ENCODE measurements around the gene ULK3. TPM values are rescaled to one million over a fixed set of nuclear protein-coding genes. Genes with fewer than 3 reads are reported as not detected.

ULK3 gene
- total and polyA plus RNA-seq, 10 of the 15 experiments (the other 5 are each of a cell fraction or from before 2014, with no cell fraction given): 0.64 to 38.8 (median 27.1) TPM

DNA sequence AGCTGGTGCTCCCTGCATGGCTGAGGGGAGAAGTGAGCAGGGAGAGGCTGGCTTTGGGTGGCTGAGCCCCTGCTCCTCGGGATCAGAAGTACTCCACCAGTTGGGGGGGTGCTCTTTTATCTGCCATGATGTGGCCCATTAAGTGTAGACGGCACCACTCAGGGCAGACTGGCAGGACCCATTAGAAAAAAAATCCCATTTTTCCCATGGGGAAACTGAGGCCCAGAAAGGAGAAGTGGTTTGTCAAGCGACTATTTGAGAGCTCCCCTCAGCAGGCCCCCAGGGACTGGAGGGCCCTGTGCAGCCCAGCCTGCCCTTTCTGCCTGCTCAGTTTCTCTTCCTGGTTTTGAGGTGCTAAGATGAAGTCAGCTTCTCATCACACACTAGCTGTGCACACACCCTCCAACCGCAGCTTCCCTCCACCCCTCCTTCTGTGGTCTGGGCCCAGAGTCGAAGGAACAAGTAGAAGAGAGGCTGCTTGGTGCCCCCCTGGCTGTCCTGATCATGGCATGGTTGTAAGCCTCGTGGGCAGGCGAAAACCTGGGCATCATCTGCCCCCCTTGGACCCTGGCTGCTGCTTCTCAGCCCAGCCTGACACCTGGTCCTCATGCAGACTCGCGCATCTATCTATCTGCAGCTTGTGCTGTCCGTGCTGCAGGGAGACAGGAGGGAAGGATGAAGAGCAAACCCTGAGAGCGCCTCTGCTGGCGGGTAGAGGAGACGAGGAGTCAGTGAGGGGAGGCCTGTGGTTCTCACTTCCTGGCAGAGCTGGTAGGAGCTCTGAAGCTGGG is 55.5 kb downstream of the ULK3 start (continued):
- TF ChIP-seq PAX5 (IDR thresholded peaks at IDR 0.05; ENCODE audit: borderline replicate concordance, low read depth, low read length): peak; percentile 76
- TF ChIP-seq RCOR1 (conservative IDR thresholded peaks at IDR 0.05; ENCODE audit: low read depth, low read length): no peak
- TF ChIP-seq, protein P1, sequence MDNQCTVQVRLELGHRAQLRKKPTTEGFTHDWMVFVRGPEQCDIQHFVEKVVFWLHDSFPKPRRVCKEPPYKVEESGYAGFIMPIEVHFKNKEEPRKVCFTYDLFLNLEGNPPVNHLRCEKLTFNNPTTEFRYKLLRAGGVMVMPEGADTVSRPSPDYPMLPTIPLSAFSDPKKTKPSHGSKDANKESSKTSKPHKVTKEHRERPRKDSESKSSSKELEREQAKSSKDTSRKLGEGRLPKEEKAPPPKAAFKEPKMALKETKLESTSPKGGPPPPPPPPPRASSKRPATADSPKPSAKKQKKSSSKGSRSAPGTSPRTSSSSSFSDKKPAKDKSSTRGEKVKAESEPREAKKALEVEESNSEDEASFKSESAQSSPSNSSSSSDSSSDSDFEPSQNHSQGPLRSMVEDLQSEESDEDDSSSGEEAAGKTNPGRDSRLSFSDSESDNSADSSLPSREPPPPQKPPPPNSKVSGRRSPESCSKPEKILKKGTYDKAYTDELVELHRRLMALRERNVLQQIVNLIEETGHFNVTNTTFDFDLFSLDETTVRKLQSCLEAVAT (IDR thresholded peaks at IDR 0.05): peak; percentile 91
- peak in 1 of 2 experiments; percentile 98; a peak in 2 of 3 replicates for TF ChIP-seq EGR1 (IDR thresholded peaks at IDR 0.05; ENCODE audit: borderline replicate concordance in 1 of 2, low read depth in 2 of 2, low read length in 2 of 2)
- peak; percentile 21 for TF ChIP-seq POLR2AphosphoS5 (IDR thresholded peaks at IDR 0.05; ENCODE audit: low read length)
- peak; percentile 84 for TF ChIP-seq BHLHE40 (IDR thresholded peaks at IDR 0.05; ENCODE audit: borderline replicate concordance in 1 of 2, low read depth in 2 of 2, low read length in 1 of 2)
- no peak for TF ChIP-seq SIX5 (IDR thresholded peaks at IDR 0.05; ENCODE audit: low read depth, low read length, severe bottlenecking)
- peak; percentile 52; the same call in 1 of the 2 replicates for TF ChIP-seq TAF1 (IDR thresholded peaks at IDR 0.05; ENCODE audit: borderline replicate concordance, low read depth, low read length)
- no peak for TF ChIP-seq NR2C2 (IDR thresholded peaks at IDR 0.05; ENCODE audit: borderline replicate concordance, control insufficient read depth, insufficient read length, low read depth)
- TF ChIP-seq, protein P2, sequence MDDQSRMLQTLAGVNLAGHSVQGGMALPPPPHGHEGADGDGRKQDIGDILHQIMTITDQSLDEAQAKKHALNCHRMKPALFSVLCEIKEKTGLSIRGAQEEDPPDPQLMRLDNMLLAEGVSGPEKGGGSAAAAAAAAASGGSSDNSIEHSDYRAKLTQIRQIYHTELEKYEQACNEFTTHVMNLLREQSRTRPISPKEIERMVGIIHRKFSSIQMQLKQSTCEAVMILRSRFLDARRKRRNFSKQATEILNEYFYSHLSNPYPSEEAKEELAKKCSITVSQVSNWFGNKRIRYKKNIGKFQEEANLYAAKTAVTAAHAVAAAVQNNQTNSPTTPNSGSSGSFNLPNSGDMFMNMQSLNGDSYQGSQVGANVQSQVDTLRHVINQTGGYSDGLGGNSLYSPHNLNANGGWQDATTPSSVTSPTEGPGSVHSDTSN (IDR thresholded peaks at IDR 0.05; ENCODE audit: insufficient replicate concordance, low read depth, low read length): peak; percentile 22
- TF ChIP-seq, protein P3, sequence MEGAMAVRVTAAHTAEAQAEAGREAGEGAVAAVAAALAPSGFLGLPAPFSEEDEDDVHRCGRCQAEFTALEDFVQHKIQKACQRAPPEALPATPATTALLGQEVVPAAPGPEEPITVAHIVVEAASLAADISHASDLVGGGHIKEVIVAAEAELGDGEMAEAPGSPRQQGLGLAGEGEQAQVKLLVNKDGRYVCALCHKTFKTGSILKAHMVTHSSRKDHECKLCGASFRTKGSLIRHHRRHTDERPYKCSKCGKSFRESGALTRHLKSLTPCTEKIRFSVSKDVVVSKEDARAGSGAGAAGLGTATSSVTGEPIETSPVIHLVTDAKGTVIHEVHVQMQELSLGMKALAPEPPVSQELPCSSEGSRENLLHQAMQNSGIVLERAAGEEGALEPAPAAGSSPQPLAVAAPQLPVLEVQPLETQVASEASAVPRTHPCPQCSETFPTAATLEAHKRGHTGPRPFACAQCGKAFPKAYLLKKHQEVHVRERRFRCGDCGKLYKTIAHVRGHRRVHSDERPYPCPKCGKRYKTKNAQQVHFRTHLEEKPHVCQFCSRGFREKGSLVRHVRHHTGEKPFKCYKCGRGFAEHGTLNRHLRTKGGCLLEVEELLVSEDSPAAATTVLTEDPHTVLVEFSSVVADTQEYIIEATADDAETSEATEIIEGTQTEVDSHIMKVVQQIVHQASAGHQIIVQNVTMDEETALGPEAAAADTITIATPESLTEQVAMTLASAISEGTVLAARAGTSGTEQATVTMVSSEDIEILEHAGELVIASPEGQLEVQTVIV (IDR thresholded peaks at IDR 0.05; ENCODE audit: borderline replicate concordance, partially characterized antibody): no peak
- TF ChIP-seq SMC3 (IDR thresholded peaks at IDR 0.05; ENCODE audit: borderline replicate concordance, low read length): 0 out of 2 replicates have a peak, but pooled peaks have one; percentile 33
- TF ChIP-seq, protein P4, sequence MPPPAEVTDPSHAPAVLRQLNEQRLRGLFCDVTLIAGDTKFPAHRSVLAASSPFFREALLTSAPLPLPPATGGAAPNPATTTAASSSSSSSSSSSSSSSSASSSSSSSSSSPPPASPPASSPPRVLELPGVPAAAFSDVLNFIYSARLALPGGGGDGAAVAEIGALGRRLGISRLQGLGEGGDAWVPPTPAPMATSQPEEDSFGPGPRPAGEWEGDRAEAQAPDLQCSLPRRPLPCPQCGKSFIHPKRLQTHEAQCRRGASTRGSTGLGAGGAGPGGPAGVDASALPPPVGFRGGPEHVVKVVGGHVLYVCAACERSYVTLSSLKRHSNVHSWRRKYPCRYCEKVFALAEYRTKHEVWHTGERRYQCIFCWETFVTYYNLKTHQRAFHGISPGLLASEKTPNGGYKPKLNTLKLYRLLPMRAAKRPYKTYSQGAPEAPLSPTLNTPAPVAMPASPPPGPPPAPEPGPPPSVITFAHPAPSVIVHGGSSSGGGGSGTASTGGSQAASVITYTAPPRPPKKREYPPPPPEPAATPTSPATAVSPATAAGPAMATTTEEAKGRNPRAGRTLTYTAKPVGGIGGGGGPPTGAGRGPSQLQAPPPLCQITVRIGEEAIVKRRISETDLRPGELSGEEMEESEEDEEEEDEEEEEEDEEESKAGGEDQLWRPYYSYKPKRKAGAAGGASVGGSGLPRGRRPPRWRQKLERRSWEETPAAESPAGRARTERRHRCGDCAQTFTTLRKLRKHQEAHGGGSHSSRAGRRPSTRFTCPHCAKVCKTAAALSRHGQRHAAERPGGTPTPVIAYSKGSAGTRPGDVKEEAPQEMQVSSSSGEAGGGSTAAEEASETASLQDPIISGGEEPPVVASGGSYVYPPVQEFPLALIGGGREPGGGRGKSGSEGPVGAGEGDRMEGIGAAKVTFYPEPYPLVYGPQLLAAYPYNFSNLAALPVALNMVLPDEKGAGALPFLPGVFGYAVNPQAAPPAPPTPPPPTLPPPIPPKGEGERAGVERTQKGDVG (CRISPR knock-in tag; IDR thresholded peaks at IDR 0.05): no peak
- TF ChIP-seq TCF7 (IDR thresholded peaks at IDR 0.05; ENCODE audit: borderline replicate concordance): no peak; the same call in 1 of the 2 replicates
- peak; percentile 84 for TF ChIP-seq BCL11A (IDR thresholded peaks at IDR 0.05; ENCODE audit: low read depth, low read length)
- TF ChIP-seq STAT1 (conservative IDR thresholded peaks at IDR 0.05): no peak
- no peak for TF ChIP-seq YBX1 (IDR thresholded peaks at IDR 0.05)
- peak; percentile 73 for TF ChIP-seq ZNF207 (IDR thresholded peaks at IDR 0.05; ENCODE audit: borderline replicate concordance)
- TF ChIP-seq ZNF24 (IDR thresholded peaks at IDR 0.05): peak; percentile 67; the same call in 1 of the 2 replicates
- TF ChIP-seq HDAC2 (IDR thresholded peaks at IDR 0.05): 0 out of 2 replicates have a peak, but pooled peaks have one; percentile 52
- TF ChIP-seq IKZF2 (IDR thresholded peaks at IDR 0.05): peak; percentile 97 to 98

All from GM12878 (cell line).